Neuronal stem cell (in vitro differentiated cells): ENCODE measurements around the gene OFD1. TPM values are rescaled to one million over a fixed set of nuclear protein-coding genes. Genes with fewer than 3 reads are reported as not detected.

Experiments
- DNase-seq: peaks from one replicate; pipeline ENCODE4 v3.0.0-alpha.2; 2013; ENCODE audit warnings: low spot score
- H2AFZ ChIP-seq: one replicate; pipeline ENCODE4 v1.6.1; 2013; ENCODE audit warnings: mild to moderate bottlenecking, low read length, inconsistent platforms
- H2AK5ac ChIP-seq: 2 replicates; pipeline ENCODE4 v1.6.1; 2013; ENCODE audit warnings: low read depth, mild to moderate bottlenecking, inconsistent platforms, low read length, moderate library complexity, mixed read lengths
- H2BK120ac ChIP-seq: 2 replicates; pipeline ENCODE4 v1.6.1; 2013; ENCODE audit warnings: low read depth, mild to moderate bottlenecking, inconsistent platforms, low read length, moderate library complexity, mixed read lengths
- H2BK12ac ChIP-seq: one replicate; pipeline ENCODE4 v1.6.1; 2013; ENCODE audit warnings: low read length, inconsistent platforms
- H2BK15ac ChIP-seq: 2 replicates; pipeline ENCODE4 v1.6.1; 2013; ENCODE audit warnings: mild to moderate bottlenecking, low read length, inconsistent platforms, mixed read lengths
- H2BK5ac ChIP-seq: one replicate; pipeline ENCODE4 v1.6.1; 2013; ENCODE audit warnings: inconsistent platforms, mild to moderate bottlenecking, low read length, moderate library complexity
- H3K14ac ChIP-seq: one replicate; pipeline ENCODE4 v1.6.1; 2013; ENCODE audit warnings: low read length, inconsistent platforms
- H3K18ac ChIP-seq: 2 replicates; pipeline ENCODE4 v1.6.1; 2013; ENCODE audit warnings: low read length, inconsistent platforms
- H3K23ac ChIP-seq: 2 replicates; pipeline ENCODE4 v1.6.1; 2013; ENCODE audit warnings: low read depth, mild to moderate bottlenecking, mixed read lengths, low read length, inconsistent platforms; ENCODE audit not compliant: poor library complexity
- H3K27ac ChIP-seq: replicated peaks from 3 replicates; pipeline ENCODE4 v1.5.1; 2013; ENCODE audit warnings: low read length, inconsistent platforms
- H3K27me3 ChIP-seq, 3 experiments: 2 replicates each; pipeline ENCODE4 v1.6.1; 2013; ENCODE audit warnings: low read length in 3 of 3, mild to moderate bottlenecking in 2 of 3, inconsistent platforms in 1 of 3, low read depth in 1 of 3, mixed read lengths in 1 of 3, moderate library complexity in 1 of 3; ENCODE audit not compliant: control insufficient read depth in 3 of 3, insufficient read depth in 3 of 3
- H3K36me3 ChIP-seq, 2 donors: replicated peaks in 1 of 2; 2 replicates each; pipeline ENCODE4 v1.6.1; 2013; ENCODE audit warnings: low read length in 2 of 2; ENCODE audit not compliant: control insufficient read depth in 2 of 2, insufficient read depth in 2 of 2
- H3K4ac ChIP-seq: 2 replicates; pipeline ENCODE4 v1.6.1; 2013; ENCODE audit warnings: inconsistent platforms, mild to moderate bottlenecking, low read length, moderate library complexity
- H3K4me1 ChIP-seq, 2 donors: 1 replicate in 1 of 2; 2 replicates in 1 of 2; pipeline ENCODE4 v1.6.1; 2013; ENCODE audit warnings: low read length in 2 of 2, low read depth in 1 of 2; ENCODE audit not compliant: control insufficient read depth in 2 of 2, insufficient read depth in 1 of 2
- H3K4me2 ChIP-seq: one replicate; pipeline ENCODE4 v1.6.1; 2013; ENCODE audit warnings: mild to moderate bottlenecking, low read length, inconsistent platforms; ENCODE audit not compliant: insufficient read depth, poor library complexity, severe bottlenecking
- H3K4me3 ChIP-seq, 2 donors: 2 replicates each; pipeline ENCODE4 v1.5.1; 2013; ENCODE audit warnings: low read length in 2 of 2, mild to moderate bottlenecking in 2 of 2, inconsistent platforms in 1 of 2, moderate library complexity in 1 of 2
- H3K79me1 ChIP-seq: one replicate; pipeline ENCODE4 v1.6.1; 2013; ENCODE audit warnings: low read depth, mild to moderate bottlenecking, inconsistent platforms, low read length, moderate library complexity
- H3K9ac ChIP-seq: one replicate; pipeline ENCODE4 v1.6.1; 2013; ENCODE audit warnings: mild to moderate bottlenecking, low read depth, low read length, inconsistent platforms; ENCODE audit not compliant: poor library complexity
- H3K9me3 ChIP-seq, 2 donors: replicated peaks in 1 of 2; 2 replicates each; pipeline versions ENCODE3 to v1.6.1; 2013; ENCODE audit warnings: low read length in 2 of 2, mild to moderate bottlenecking in 2 of 2, inconsistent platforms in 1 of 2, low read depth in 1 of 2, mixed read lengths in 1 of 2, moderate library complexity in 1 of 2; ENCODE audit not compliant: control insufficient read depth in 2 of 2, insufficient read depth in 1 of 2
- H4K8ac ChIP-seq: one replicate; pipeline ENCODE4 v1.6.1; 2013; ENCODE audit warnings: low read depth, mild to moderate bottlenecking, inconsistent platforms, low read length, moderate library complexity
- H4K91ac ChIP-seq: one replicate; pipeline ENCODE4 v1.6.1; 2013; ENCODE audit warnings: low read length, low read depth, mild to moderate bottlenecking, inconsistent platforms; ENCODE audit not compliant: poor library complexity
- WGBS, 2 donors: extraction: QIAGEN DNeasy Blood & Tissue Kit; methylation state at CpG; one replicate each; pipeline ENCODE4 v1.1.7; 2013; ENCODE audit warnings: missing lambda C conversion rate in 2 of 2, mixed read lengths in 1 of 2; ENCODE audit not compliant: insufficient read length in 2 of 2, insufficient replicate concordance in 1 of 2; ENCODE audit errors: extremely low coverage in 2 of 2; 5-methylcytosine and 5-hydroxymethylcytosine counted together
- polyA plus RNA-seq, 2 experiments: library from polyadenylated mRNA; stranded (reverse); fragments of 200-250 nt; gene quantifications; one replicate each; pipeline ENCODE4 v1.2.3, GENCODE V29; 2013

OFD1 gene, protein sequence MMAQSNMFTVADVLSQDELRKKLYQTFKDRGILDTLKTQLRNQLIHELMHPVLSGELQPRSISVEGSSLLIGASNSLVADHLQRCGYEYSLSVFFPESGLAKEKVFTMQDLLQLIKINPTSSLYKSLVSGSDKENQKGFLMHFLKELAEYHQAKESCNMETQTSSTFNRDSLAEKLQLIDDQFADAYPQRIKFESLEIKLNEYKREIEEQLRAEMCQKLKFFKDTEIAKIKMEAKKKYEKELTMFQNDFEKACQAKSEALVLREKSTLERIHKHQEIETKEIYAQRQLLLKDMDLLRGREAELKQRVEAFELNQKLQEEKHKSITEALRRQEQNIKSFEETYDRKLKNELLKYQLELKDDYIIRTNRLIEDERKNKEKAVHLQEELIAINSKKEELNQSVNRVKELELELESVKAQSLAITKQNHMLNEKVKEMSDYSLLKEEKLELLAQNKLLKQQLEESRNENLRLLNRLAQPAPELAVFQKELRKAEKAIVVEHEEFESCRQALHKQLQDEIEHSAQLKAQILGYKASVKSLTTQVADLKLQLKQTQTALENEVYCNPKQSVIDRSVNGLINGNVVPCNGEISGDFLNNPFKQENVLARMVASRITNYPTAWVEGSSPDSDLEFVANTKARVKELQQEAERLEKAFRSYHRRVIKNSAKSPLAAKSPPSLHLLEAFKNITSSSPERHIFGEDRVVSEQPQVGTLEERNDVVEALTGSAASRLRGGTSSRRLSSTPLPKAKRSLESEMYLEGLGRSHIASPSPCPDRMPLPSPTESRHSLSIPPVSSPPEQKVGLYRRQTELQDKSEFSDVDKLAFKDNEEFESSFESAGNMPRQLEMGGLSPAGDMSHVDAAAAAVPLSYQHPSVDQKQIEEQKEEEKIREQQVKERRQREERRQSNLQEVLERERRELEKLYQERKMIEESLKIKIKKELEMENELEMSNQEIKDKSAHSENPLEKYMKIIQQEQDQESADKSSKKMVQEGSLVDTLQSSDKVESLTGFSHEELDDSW
- 21.9 TPM for polyA plus RNA-seq (2013, experiment 1 of 2)
- 24.0 TPM for polyA plus RNA-seq (2013, experiment 2 of 2)

GRCh38 chrX:13734278-13735172 is at the start of gene OFD1, which contains the start of gene TRAPPC2:
Gene OFD1, plus strand, starts transcription at chrX:13734748. Its CDS starts 324 bp downstream, at chrX:13735072.
Gene TRAPPC2, minus strand, starts transcription at chrX:13734620. Its CDS starts 14,657 bp downstream, at chrX:13719963.
- Histone ChIP-seq H3K23ac (peak within 1 kb of the TSS; percentile 89), H2BK15ac (no peak within 1 kb of the TSS), H3K18ac (peak within 1 kb of the TSS; percentile 89), H3K4me1 (peaks cover 2 to 7% of the 10 kb centered on the region in 2 donors), H4K91ac (no peak within 1 kb of the TSS), H4K8ac (no peak within 1 kb of the TSS), H2BK5ac (no peak within 1 kb of the TSS), H3K4ac (no peak within 1 kb of the TSS), H3K27me3 (no peaks in the 10 kb centered on the region), H3K36me3 (peaks cover 0 to 41% of the 10 kb centered on the region in 2 donors), H3K9me3 (no peaks in the 10 kb centered on the region), H2AFZ (peak within 1 kb of the TSS; percentile 92), H2BK120ac (no peak within 1 kb of the TSS), H3K27ac (peak within 1 kb of the TSS; percentile 88), H3K4me2 (peak within 1 kb of the TSS; percentile 48), H3K79me1 (peaks cover 2% of the 10 kb centered on the region), H3K9ac (peak within 1 kb of the TSS; percentile 81), H3K14ac (no peak within 1 kb of the TSS), H2BK12ac (no peak within 1 kb of the TSS), H3K4me3 (peak within 1 kb of the TSS; percentile 74 to 94), H2AK5ac (no peak within 1 kb of the TSS)
- peak; percentile 85 for DNase-seq
- no CpG with 5 or more reads among the region's 75 CpGs for WGBS, 2 donors

DNA sequence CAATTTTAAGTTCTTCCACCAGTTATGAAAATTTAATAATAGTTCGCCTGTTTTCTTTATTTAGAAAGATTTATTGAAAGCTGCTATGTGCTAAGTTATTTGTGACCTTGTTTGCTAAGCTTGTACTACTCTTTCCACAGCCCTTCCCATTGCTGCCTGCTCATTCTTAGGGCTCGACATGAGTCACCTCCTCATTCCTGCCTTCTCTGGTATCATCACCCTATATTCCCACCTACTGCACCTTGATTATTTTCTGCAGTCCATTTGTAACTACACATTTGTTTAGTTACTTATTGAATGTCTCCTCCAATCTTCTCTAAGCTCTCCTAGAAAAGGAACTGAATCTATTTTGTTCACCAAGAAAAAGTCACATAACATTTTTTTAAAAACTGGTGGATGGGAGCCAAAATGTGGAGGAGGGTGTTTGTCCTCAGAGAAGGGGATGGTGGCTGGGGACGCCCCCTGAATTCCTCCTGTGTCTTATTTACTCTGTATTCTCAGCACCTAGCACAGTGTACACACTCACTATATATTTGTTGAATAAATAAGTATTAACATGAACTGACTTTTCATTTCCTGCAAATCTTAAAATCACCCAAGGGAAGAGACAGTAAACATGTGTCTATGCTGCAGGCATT is 49.3 kb upstream of the OFD1 start:
- Histone ChIP-seq H3K79me1 (no peaks in the 10 kb centered on the region), H2BK12ac (no peak overlapping the region), H2AFZ (no peak overlapping the region), H2BK15ac (no peak overlapping the region), H2BK120ac (no peak overlapping the region), H3K4me1 (no peaks in the 10 kb centered on the region), H3K18ac (no peak overlapping the region), H3K36me3 (no peaks in the 10 kb centered on the region), H3K9me3 (peaks cover 0 to 2% of the 10 kb centered on the region in 2 donors), H3K4me3 (no peak overlapping the region), H2AK5ac (no peak overlapping the region), H3K27ac (no peak overlapping the region), H3K9ac (no peak overlapping the region), H2BK5ac (no peak overlapping the region), H3K23ac (no peak overlapping the region), H3K4me2 (no peak overlapping the region), H3K14ac (no peak overlapping the region), H3K27me3 (peaks cover 0 to 2% (median 0%) of the 10 kb centered on the region in 3 experiments), H4K8ac (no peak overlapping the region), H4K91ac (no peak overlapping the region), H3K4ac (no peak overlapping the region)
- WGBS, 2 donors, result no CpG with 5 or more reads among the region's 3 CpGs
- no peak for DNase-seq

DNA sequence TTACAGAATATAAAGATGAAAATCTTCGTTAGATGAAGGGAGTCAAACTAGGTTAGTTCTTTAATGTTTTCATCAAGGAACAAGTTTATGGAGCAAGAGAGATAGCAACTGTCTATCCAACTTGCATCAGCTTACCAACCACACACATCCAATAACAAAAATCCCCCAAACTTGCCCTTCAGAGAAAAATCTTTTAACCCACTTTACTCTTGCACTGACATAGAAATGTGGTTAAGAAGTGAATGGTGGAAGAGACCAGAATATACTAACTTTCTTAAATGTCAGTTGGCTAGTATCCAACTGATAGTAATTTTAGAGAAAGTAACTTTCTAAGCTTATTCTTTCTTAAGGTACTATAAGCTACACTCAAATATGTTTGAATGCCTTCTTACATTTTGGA is 47.3 kb upstream of the OFD1 start:
- H3K4me1 ChIP-seq, result peaks cover 0 to 1% of the 10 kb centered on the region in 2 donors
- DNase-seq, result no peak
- H2BK120ac ChIP-seq, result no peak overlapping the region
- H4K8ac ChIP-seq, result no peak overlapping the region
- H4K91ac ChIP-seq, result no peak overlapping the region
- no peak overlapping the region for H3K18ac ChIP-seq
- H3K27ac ChIP-seq, result no peak overlapping the region
- no peak overlapping the region for H3K4me2 ChIP-seq
- H3K14ac ChIP-seq, result no peak overlapping the region
- H2BK15ac ChIP-seq, result no peak overlapping the region
- H2AK5ac ChIP-seq, result no peak overlapping the region
- H2BK5ac ChIP-seq, result no peak overlapping the region
- no CpG with 5 or more reads among the region's 1 CpG for WGBS, 2 donors
- peaks cover 0 to 2% (median 0%) of the 10 kb centered on the region in 3 experiments for H3K27me3 ChIP-seq
- peaks cover 0 to 2% of the 10 kb centered on the region in 2 donors for H3K9me3 ChIP-seq
- H2BK12ac ChIP-seq, result no peak overlapping the region
- no peaks in the 10 kb centered on the region for H3K36me3 ChIP-seq
- no peak overlapping the region for H2AFZ ChIP-seq
- H3K9ac ChIP-seq, result no peak overlapping the region
- no peaks in the 10 kb centered on the region for H3K79me1 ChIP-seq
- no peak overlapping the region for H3K4me3 ChIP-seq
- no peak overlapping the region for H3K23ac ChIP-seq
- no peak overlapping the region for H3K4ac ChIP-seq
